AG09319 (cell line): ENCODE data around the gene SRI.
"Not testable (repeated sequence)": the region's sequence is repeated elsewhere in the genome, so short reads cannot be mapped to it uniquely, and the experiment has no call there.

Source experiments
- DNase-seq: peaks from one replicate; pipeline ENCODE4 v3.0.0-alpha.2; 2010; ENCODE audit warnings: low read depth; ENCODE audit errors: extremely low read depth
- CTCF ChIP-seq: IDR thresholded peaks from 2 replicates; pipeline ENCODE4 v1.5.1; 2011; ENCODE audit warnings: low read depth, mild to moderate bottlenecking, inconsistent platforms, low read length, moderate library complexity

SRI gene

GRCh38 chr7:88183051-88183450 lies 36.8 kb downstream of the SRI start:
- DNase-seq, result no peak
- no peak for TF ChIP-seq CTCF

GRCh38 chr7:88176190-88176589 lies 43.6 kb downstream of the SRI start:
- no peak for DNase-seq
- no peak for TF ChIP-seq CTCF

- TF ChIP-seq CTCF, result no peak
- no peak for DNase-seq
Measured at GRCh38 chr7:88172842-88173241, 47.0 kb downstream of the SRI start.

- peak; percentile 58 for TF ChIP-seq CTCF
- no peak for DNase-seq
Measured at GRCh38 chr7:88169717-88170320, 50.0 kb downstream of the SRI start.

GRCh38 chr7:88167721-88168120 lies 52.1 kb downstream of the SRI start:
- no peak for DNase-seq
- TF ChIP-seq CTCF, result no peak

- TF ChIP-seq CTCF, result no peak
Measured at GRCh38 chr7:88167223-88167622, 52.6 kb downstream of the SRI start.

GRCh38 chr7:88165697-88166096 lies 54.1 kb downstream of the SRI start:
- no peak for DNase-seq
- no peak for TF ChIP-seq CTCF

More at GRCh38 chr7:88167223-88167622, 52.6 kb downstream of the SRI start:
- no peak for DNase-seq

- DNase-seq, result not testable (repeated sequence)
Measured at GRCh38 chr7:88159741-88160140, 60.1 kb downstream of the SRI start.
